ENCODE data around the gene XPC. TPM values are rescaled to one million over a fixed set of nuclear protein-coding genes. Genes with fewer than 3 reads are reported as not detected.

Gene XPC
- total RNA-seq, 1 experiment from 2014 or later = 34.9 TPM

DNA sequence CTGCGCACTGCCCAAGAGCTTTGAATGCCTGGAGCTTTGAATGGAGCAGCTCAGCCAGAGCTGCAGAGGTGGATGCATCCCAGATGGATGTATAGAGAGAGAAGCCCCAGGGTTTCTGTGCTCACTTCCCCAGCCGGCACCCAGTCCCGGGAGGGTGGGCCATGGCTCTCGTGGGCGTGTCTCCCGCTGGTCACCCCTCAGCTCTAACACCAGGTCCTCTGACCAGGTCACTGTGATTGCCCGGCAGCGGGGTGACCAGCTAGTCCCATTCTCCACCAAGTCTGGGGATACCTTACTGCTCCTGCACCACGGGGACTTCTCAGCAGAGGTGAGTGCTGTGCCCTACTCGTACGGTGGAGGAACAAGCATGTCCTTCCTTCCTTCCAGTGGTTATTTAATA is 42.8 kb downstream of the XPC start:
- Mint-ChIP-seq H3K4me1 (no peaks in the 10 kb centered on the region), H3K4me3 (no peak overlapping the region), H3K9me3 (no peaks in the 10 kb centered on the region), H3K27ac (no peak overlapping the region; the same call in 1 of the 2 replicates), H3K27me3 (ENCODE audit: low read depth) (no peaks in the 10 kb centered on the region), H3K36me3 (peaks cover 37% of the 10 kb centered on the region)
- POLR2A ChIA-PET = no interaction called here
- CTCF ChIA-PET = no interaction called here
- no peak for DNase-seq (ENCODE audit: low spot score)
- ATAC-seq = no peak
- TF ChIP-seq, protein P1, sequence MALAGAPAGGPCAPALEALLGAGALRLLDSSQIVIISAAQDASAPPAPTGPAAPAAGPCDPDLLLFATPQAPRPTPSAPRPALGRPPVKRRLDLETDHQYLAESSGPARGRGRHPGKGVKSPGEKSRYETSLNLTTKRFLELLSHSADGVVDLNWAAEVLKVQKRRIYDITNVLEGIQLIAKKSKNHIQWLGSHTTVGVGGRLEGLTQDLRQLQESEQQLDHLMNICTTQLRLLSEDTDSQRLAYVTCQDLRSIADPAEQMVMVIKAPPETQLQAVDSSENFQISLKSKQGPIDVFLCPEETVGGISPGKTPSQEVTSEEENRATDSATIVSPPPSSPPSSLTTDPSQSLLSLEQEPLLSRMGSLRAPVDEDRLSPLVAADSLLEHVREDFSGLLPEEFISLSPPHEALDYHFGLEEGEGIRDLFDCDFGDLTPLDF (CRISPR knock-in tag; IDR thresholded peaks at IDR 0.05) = no peak
- TF ChIP-seq, protein P2, sequence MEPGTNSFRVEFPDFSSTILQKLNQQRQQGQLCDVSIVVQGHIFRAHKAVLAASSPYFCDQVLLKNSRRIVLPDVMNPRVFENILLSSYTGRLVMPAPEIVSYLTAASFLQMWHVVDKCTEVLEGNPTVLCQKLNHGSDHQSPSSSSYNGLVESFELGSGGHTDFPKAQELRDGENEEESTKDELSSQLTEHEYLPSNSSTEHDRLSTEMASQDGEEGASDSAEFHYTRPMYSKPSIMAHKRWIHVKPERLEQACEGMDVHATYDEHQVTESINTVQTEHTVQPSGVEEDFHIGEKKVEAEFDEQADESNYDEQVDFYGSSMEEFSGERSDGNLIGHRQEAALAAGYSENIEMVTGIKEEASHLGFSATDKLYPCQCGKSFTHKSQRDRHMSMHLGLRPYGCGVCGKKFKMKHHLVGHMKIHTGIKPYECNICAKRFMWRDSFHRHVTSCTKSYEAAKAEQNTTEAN (CRISPR knock-in tag; IDR thresholded peaks at IDR 0.05) = no peak
- TF ChIP-seq EMX1 (CRISPR knock-in tag; IDR thresholded peaks at IDR 0.05) = no peak
- TF ChIP-seq TCF7 (CRISPR knock-in tag; IDR thresholded peaks at IDR 0.05; ENCODE audit: low read depth) = no peak
- no peak for TF ChIP-seq GTF2I (CRISPR knock-in tag; conservative IDR thresholded peaks at IDR 0.05)
- TF ChIP-seq CTCF (IDR thresholded peaks at IDR 0.05) = no peak
- no peak for TF ChIP-seq SMAD3 (CRISPR knock-in tag; IDR thresholded peaks at IDR 0.05; ENCODE audit: borderline replicate concordance)
- no peak for TF ChIP-seq GABPB1 (CRISPR knock-in tag; IDR thresholded peaks at IDR 0.05)
- TF ChIP-seq CREB1 (CRISPR knock-in tag; IDR thresholded peaks at IDR 0.05) = no peak
- TF ChIP-seq E2F4 (CRISPR knock-in tag; IDR thresholded peaks at IDR 0.05; ENCODE audit: borderline replicate concordance, low read depth) = no peak
- no peak for TF ChIP-seq ETV6 (CRISPR knock-in tag; IDR thresholded peaks at IDR 0.05)
- TF ChIP-seq, protein P3, sequence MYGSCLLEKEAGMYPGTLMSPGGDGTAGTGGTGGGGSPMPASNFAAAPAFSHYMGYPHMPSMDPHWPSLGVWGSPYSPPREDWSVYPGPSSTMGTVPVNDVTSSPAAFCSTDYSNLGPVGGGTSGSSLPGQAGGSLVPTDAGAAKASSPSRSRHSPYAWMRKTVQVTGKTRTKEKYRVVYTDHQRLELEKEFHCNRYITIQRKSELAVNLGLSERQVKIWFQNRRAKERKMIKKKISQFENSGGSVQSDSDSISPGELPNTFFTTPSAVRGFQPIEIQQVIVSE (CRISPR knock-in tag; IDR thresholded peaks at IDR 0.05; ENCODE audit: borderline replicate concordance) = no peak
- TF ChIP-seq, protein P4, sequence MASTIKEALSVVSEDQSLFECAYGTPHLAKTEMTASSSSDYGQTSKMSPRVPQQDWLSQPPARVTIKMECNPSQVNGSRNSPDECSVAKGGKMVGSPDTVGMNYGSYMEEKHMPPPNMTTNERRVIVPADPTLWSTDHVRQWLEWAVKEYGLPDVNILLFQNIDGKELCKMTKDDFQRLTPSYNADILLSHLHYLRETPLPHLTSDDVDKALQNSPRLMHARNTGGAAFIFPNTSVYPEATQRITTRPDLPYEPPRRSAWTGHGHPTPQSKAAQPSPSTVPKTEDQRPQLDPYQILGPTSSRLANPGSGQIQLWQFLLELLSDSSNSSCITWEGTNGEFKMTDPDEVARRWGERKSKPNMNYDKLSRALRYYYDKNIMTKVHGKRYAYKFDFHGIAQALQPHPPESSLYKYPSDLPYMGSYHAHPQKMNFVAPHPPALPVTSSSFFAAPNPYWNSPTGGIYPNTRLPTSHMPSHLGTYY (CRISPR knock-in tag; IDR thresholded peaks at IDR 0.05) = no peak
- no peak for TF ChIP-seq CREM (CRISPR knock-in tag; IDR thresholded peaks at IDR 0.05)
- TF ChIP-seq ZNF232 (CRISPR knock-in tag; IDR thresholded peaks at IDR 0.05) = no peak
- TF ChIP-seq NFATC4 (CRISPR knock-in tag; IDR thresholded peaks at IDR 0.05) = no peak

GRCh38 chr3:14134291-14134690 is 44.1 kb downstream of the XPC start:
- TF ChIP-seq, protein P4 (CRISPR knock-in tag; IDR thresholded peaks at IDR 0.05) = no peak
- no peak for TF ChIP-seq FOXJ3 (CRISPR knock-in tag; IDR thresholded peaks at IDR 0.05; ENCODE audit: borderline replicate concordance)
- no peak for TF ChIP-seq JUN (CRISPR knock-in tag; IDR thresholded peaks at IDR 0.05)
- H3K4me1 Mint-ChIP-seq = no peaks in the 10 kb centered on the region
- no peak overlapping the region for H3K27ac Mint-ChIP-seq
- peaks cover 38% of the 10 kb centered on the region for H3K36me3 Mint-ChIP-seq
- ChIA-PET CTCF (interaction anchor here (1.3 to 1.5 kb wide), 2 partner anchors 69 to 238 kb away, joined by 4 read pairs; no protein-coding TSS in a partner anchor), POLR2A (no interaction called here)
- no peaks in the 10 kb centered on the region for H3K9me3 Mint-ChIP-seq
- no peaks in the 10 kb centered on the region for H3K27me3 Mint-ChIP-seq (ENCODE audit: low read depth)
- DNase-seq (ENCODE audit: low spot score) = no peak
- ATAC-seq = no peak
- no peak overlapping the region for H3K4me3 Mint-ChIP-seq

Data from WTC11 (cell line).